Mesendoderm (in vitro differentiated cells): ENCODE measurements around the gene CDH20.

Experiments
- DNase-seq: peaks from one replicate; pipeline ENCODE4 v3.0.0; 2013
- H2AK5ac ChIP-seq: 2 replicates; pipeline ENCODE4 v1.6.1; 2013; ENCODE audit warnings: low read length, inconsistent platforms
- H2BK120ac ChIP-seq: 2 replicates; pipeline ENCODE4 v1.6.1; 2013; ENCODE audit warnings: low read depth, mild to moderate bottlenecking, low read length, moderate library complexity, mixed read lengths
- H2BK15ac ChIP-seq: replicated peaks from 2 replicates; pipeline ENCODE4 v1.6.1; 2013; ENCODE audit warnings: low read depth, mild to moderate bottlenecking, moderate library complexity
- H2BK5ac ChIP-seq: 2 replicates; pipeline ENCODE4 v1.6.1; 2013; ENCODE audit warnings: low read length, inconsistent platforms
- H3K18ac ChIP-seq: 2 replicates; pipeline ENCODE4 v1.6.1; 2013; ENCODE audit warnings: mild to moderate bottlenecking, low read length, mixed read lengths
- H3K23ac ChIP-seq: one replicate; pipeline ENCODE4 v1.6.1; 2013; ENCODE audit warnings: low read length
- H3K27ac ChIP-seq: 2 replicates; pipeline ENCODE4 v1.5.1; 2013; ENCODE audit warnings: low read depth, mild to moderate bottlenecking, inconsistent platforms, low read length, moderate library complexity
- H3K27me3 ChIP-seq: 2 replicates; pipeline ENCODE4 v1.6.1; 2013; ENCODE audit warnings: low read length, control low read depth, mild to moderate bottlenecking, inconsistent platforms; ENCODE audit not compliant: insufficient read depth, poor library complexity
- H3K36me3 ChIP-seq: 2 replicates; pipeline ENCODE4 v1.6.1; 2013; ENCODE audit warnings: low read length, inconsistent platforms; ENCODE audit not compliant: control insufficient read depth, insufficient read depth
- H3K4ac ChIP-seq: one replicate; pipeline ENCODE4 v1.6.1; 2013; ENCODE audit warnings: low read depth, mild to moderate bottlenecking, low read length, moderate library complexity
- H3K4me1 ChIP-seq: 2 replicates; pipeline ENCODE4 v1.6.1; 2013; ENCODE audit warnings: low read depth, low read length, inconsistent platforms; ENCODE audit not compliant: control insufficient read depth
- H3K4me2 ChIP-seq: 2 replicates; pipeline ENCODE4 v1.6.1; 2013; ENCODE audit warnings: low read length
- H3K4me3 ChIP-seq: 2 replicates; pipeline ENCODE4 v1.5.1; 2013; ENCODE audit warnings: mild to moderate bottlenecking, low read length
- H3K56ac ChIP-seq: one replicate; pipeline ENCODE4 v1.6.1; 2013; ENCODE audit warnings: low read length
- H3K79me1 ChIP-seq: 2 replicates; pipeline ENCODE4 v1.6.1; 2013; ENCODE audit warnings: low read length, inconsistent platforms
- H3K79me2 ChIP-seq: 2 replicates; pipeline ENCODE4 v1.6.1; 2013; ENCODE audit warnings: mild to moderate bottlenecking, low read length; ENCODE audit not compliant: control insufficient read depth, insufficient read depth
- H3K9ac ChIP-seq: 2 replicates; pipeline ENCODE4 v1.6.1; 2013; ENCODE audit warnings: low read length, inconsistent platforms
- H4K5ac ChIP-seq: one replicate; pipeline ENCODE4 v1.6.1; 2013; ENCODE audit warnings: low read length
- H4K8ac ChIP-seq: one replicate; pipeline ENCODE4 v1.6.1; 2013; ENCODE audit warnings: low read depth, mild to moderate bottlenecking, control low read depth, low read length, moderate library complexity
- WGBS: extraction: QIAGEN DNeasy Blood & Tissue Kit; methylation state at CpG from one replicate; pipeline ENCODE4 v1.1.7; 2013; ENCODE audit warnings: low lambda C conversion rate, missing lambda C conversion rate; ENCODE audit not compliant: insufficient coverage; ENCODE audit errors: extremely low coverage; 5-methylcytosine and 5-hydroxymethylcytosine counted together

Gene CDH20

GRCh38 chr18:61549416-61549815 lies 216.2 kb downstream of the CDH20 start:
- no peak overlapping the region for H3K27ac ChIP-seq
- no peak overlapping the region for H3K23ac ChIP-seq
- H3K36me3 ChIP-seq: no peaks in the 10 kb centered on the region
- WGBS: no CpG with 5 or more reads among the region's 3 CpGs
- no peaks in the 10 kb centered on the region for H3K79me2 ChIP-seq
- no peak overlapping the region for H3K18ac ChIP-seq
- no peak overlapping the region for H2BK5ac ChIP-seq
- H3K9ac ChIP-seq: no peak overlapping the region
- no peaks in the 10 kb centered on the region for H3K27me3 ChIP-seq
- H2BK15ac ChIP-seq: no peak overlapping the region
- DNase-seq: peak; percentile 50
- no peak overlapping the region for H4K8ac ChIP-seq
- H3K4me3 ChIP-seq: no peak overlapping the region
- no peak overlapping the region for H3K4me2 ChIP-seq
- no peak overlapping the region for H2BK120ac ChIP-seq
- no peaks in the 10 kb centered on the region for H3K4me1 ChIP-seq
- no peaks in the 10 kb centered on the region for H3K79me1 ChIP-seq
- no peak overlapping the region for H4K5ac ChIP-seq
- H3K4ac ChIP-seq: no peak overlapping the region
- no peak overlapping the region for H3K56ac ChIP-seq
- no peak overlapping the region for H2AK5ac ChIP-seq

- no peaks in the 10 kb centered on the region for H3K79me1 ChIP-seq
- H2BK120ac ChIP-seq: no peak overlapping the region
- H3K56ac ChIP-seq: peak overlapping the region; percentile 34
- no peaks in the 10 kb centered on the region for H3K36me3 ChIP-seq
- no CpG with 5 or more reads among the region's 11 CpGs for WGBS
- H2BK5ac ChIP-seq: no peak overlapping the region
- H3K79me2 ChIP-seq: no peaks in the 10 kb centered on the region
- H3K27me3 ChIP-seq: no peaks in the 10 kb centered on the region
- H3K23ac ChIP-seq: no peak overlapping the region
- H4K8ac ChIP-seq: no peak overlapping the region
- H3K9ac ChIP-seq: no peak overlapping the region
- H2BK15ac ChIP-seq: no peak overlapping the region
- no peak overlapping the region for H4K5ac ChIP-seq
- H3K4me2 ChIP-seq: no peak overlapping the region
- H3K4me1 ChIP-seq: no peaks in the 10 kb centered on the region
- no peak overlapping the region for H3K4ac ChIP-seq
- no peak overlapping the region for H3K4me3 ChIP-seq
- no peak overlapping the region for H3K27ac ChIP-seq
- no peak overlapping the region for H2AK5ac ChIP-seq
- no peak for DNase-seq
- no peak overlapping the region for H3K18ac ChIP-seq
These were observed 216.7 kb downstream of the CDH20 start for GRCh38 chr18:61549889-61550288.

GRCh38 chr18:61551586-61551985 lies 218.4 kb downstream of the CDH20 start:
- H3K4me1 ChIP-seq: no peaks in the 10 kb centered on the region
- no peak overlapping the region for H2BK120ac ChIP-seq
- no peak overlapping the region for H3K56ac ChIP-seq
- no peak overlapping the region for H3K18ac ChIP-seq
- no peak overlapping the region for H3K27ac ChIP-seq
- no CpG with 5 or more reads among the region's 5 CpGs for WGBS
- no peak overlapping the region for H2BK15ac ChIP-seq
- peak; percentile 88 for DNase-seq
- no peaks in the 10 kb centered on the region for H3K27me3 ChIP-seq
- H4K8ac ChIP-seq: no peak overlapping the region
- no peak overlapping the region for H3K9ac ChIP-seq
- H3K4ac ChIP-seq: no peak overlapping the region
- H2BK5ac ChIP-seq: no peak overlapping the region
- no peak overlapping the region for H3K4me3 ChIP-seq
- no peaks in the 10 kb centered on the region for H3K79me2 ChIP-seq
- no peak overlapping the region for H2AK5ac ChIP-seq
- H3K36me3 ChIP-seq: no peaks in the 10 kb centered on the region
- no peak overlapping the region for H3K23ac ChIP-seq
- no peaks in the 10 kb centered on the region for H3K79me1 ChIP-seq
- H3K4me2 ChIP-seq: no peak overlapping the region
- no peak overlapping the region for H4K5ac ChIP-seq

GRCh38 chr18:61553045-61553659 lies 219.9 kb downstream of the CDH20 start:
- no peak overlapping the region for H2BK5ac ChIP-seq
- no peaks in the 10 kb centered on the region for H3K36me3 ChIP-seq
- H3K4ac ChIP-seq: no peak overlapping the region
- no CpG with 5 or more reads among the region's 4 CpGs for WGBS
- H3K79me2 ChIP-seq: no peaks in the 10 kb centered on the region
- H2BK15ac ChIP-seq: no peak overlapping the region
- H3K18ac ChIP-seq: no peak overlapping the region
- H3K4me3 ChIP-seq: no peak overlapping the region
- no peak overlapping the region for H3K56ac ChIP-seq
- no peak overlapping the region for H4K8ac ChIP-seq
- H2AK5ac ChIP-seq: no peak overlapping the region
- no peak overlapping the region for H2BK120ac ChIP-seq
- H3K27ac ChIP-seq: no peak overlapping the region
- H3K23ac ChIP-seq: no peak overlapping the region
- no peak overlapping the region for H3K4me2 ChIP-seq
- no peaks in the 10 kb centered on the region for H3K4me1 ChIP-seq
- H3K79me1 ChIP-seq: no peaks in the 10 kb centered on the region
- no peak overlapping the region for H3K9ac ChIP-seq
- H3K27me3 ChIP-seq: no peaks in the 10 kb centered on the region
- no peak for DNase-seq
- H4K5ac ChIP-seq: no peak overlapping the region

- no peak overlapping the region for H2BK15ac ChIP-seq
- H4K5ac ChIP-seq: no peak overlapping the region
- no peak overlapping the region for H3K9ac ChIP-seq
- no peak overlapping the region for H2BK120ac ChIP-seq
- no peak overlapping the region for H3K4me3 ChIP-seq
- H3K4me2 ChIP-seq: no peak overlapping the region
- H3K79me2 ChIP-seq: no peaks in the 10 kb centered on the region
- no peak overlapping the region for H4K8ac ChIP-seq
- no peak overlapping the region for H3K56ac ChIP-seq
- H3K36me3 ChIP-seq: no peaks in the 10 kb centered on the region
- WGBS: no CpG with 5 or more reads among the region's 67 CpGs
- no peak overlapping the region for H3K18ac ChIP-seq
- H3K27me3 ChIP-seq: no peaks in the 10 kb centered on the region
- no peak overlapping the region for H3K4ac ChIP-seq
- no peak overlapping the region for H3K23ac ChIP-seq
- no peak overlapping the region for H2BK5ac ChIP-seq
- H3K27ac ChIP-seq: peak overlapping the region; percentile 19
- DNase-seq: no peak
- H3K4me1 ChIP-seq: no peaks in the 10 kb centered on the region
- H3K79me1 ChIP-seq: no peaks in the 10 kb centered on the region
- H2AK5ac ChIP-seq: no peak overlapping the region
These were observed 221.0 kb downstream of the CDH20 start for GRCh38 chr18:61554117-61554776.

GRCh38 chr18:61554946-61555361 lies 221.7 kb downstream of the CDH20 start:
- H3K27me3 ChIP-seq: no peaks in the 10 kb centered on the region
- no peak overlapping the region for H2BK5ac ChIP-seq
- H2BK15ac ChIP-seq: no peak overlapping the region
- no peak overlapping the region for H3K4me2 ChIP-seq
- no peak overlapping the region for H3K4me3 ChIP-seq
- no peak overlapping the region for H3K56ac ChIP-seq
- no peaks in the 10 kb centered on the region for H3K79me1 ChIP-seq
- no peak overlapping the region for H3K9ac ChIP-seq
- whole genome bisulfite sequencing: no CpG with 5 or more reads among the region's 4 CpGs
- no peak overlapping the region for H2AK5ac ChIP-seq
- no peaks in the 10 kb centered on the region for H3K4me1 ChIP-seq
- no peaks in the 10 kb centered on the region for H3K36me3 ChIP-seq
- H2BK120ac ChIP-seq: no peak overlapping the region
- H3K27ac ChIP-seq: no peak overlapping the region
- no peak overlapping the region for H3K4ac ChIP-seq
- H4K8ac ChIP-seq: no peak overlapping the region
- no peak overlapping the region for H4K5ac ChIP-seq
- H3K23ac ChIP-seq: no peak overlapping the region
- peak; percentile 9 for DNase-seq
- H3K79me2 ChIP-seq: no peaks in the 10 kb centered on the region
- no peak overlapping the region for H3K18ac ChIP-seq
